ENCODE measurements around the gene SUPT7L.

DNA sequence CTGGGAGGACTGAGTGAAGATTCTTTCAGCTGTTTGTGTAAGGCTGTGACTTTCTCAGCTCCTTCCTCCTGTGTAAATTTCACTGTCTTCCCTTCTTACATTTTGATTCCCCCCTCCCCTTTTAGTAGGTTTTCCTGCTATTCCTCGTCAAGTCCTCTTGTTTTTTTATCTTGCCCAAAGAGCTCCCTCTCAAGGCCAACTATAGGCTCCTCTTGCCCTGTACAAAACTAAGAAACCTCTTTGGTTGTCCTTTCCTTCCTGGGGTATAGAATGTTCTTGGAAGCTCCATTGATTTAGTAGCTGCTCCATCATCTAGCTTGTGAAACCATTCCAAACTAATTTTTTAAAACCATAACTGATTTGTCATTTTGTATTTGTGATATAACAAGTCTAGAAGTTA is 41.9 kb downstream of the SUPT7L start:
- TF ChIP-seq, protein P1, sequence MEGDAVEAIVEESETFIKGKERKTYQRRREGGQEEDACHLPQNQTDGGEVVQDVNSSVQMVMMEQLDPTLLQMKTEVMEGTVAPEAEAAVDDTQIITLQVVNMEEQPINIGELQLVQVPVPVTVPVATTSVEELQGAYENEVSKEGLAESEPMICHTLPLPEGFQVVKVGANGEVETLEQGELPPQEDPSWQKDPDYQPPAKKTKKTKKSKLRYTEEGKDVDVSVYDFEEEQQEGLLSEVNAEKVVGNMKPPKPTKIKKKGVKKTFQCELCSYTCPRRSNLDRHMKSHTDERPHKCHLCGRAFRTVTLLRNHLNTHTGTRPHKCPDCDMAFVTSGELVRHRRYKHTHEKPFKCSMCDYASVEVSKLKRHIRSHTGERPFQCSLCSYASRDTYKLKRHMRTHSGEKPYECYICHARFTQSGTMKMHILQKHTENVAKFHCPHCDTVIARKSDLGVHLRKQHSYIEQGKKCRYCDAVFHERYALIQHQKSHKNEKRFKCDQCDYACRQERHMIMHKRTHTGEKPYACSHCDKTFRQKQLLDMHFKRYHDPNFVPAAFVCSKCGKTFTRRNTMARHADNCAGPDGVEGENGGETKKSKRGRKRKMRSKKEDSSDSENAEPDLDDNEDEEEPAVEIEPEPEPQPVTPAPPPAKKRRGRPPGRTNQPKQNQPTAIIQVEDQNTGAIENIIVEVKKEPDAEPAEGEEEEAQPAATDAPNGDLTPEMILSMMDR (IDR thresholded peaks at IDR 0.05) = no peak
- TF ChIP-seq EP300 (IDR thresholded peaks at IDR 0.05) = no peak

Data from esophagus muscularis mucosa (tissue), 3 donors.